Measurements from ENCODE around the gene SCUBE1.

Gene SCUBE1

GRCh38 chr22:43147821-43148220 is 195.4 kb downstream of the SCUBE1 start:
- no peak for DNase-seq (ENCODE audit: low read depth)

More at GRCh38 chr22:43147821-43148220, 195.4 kb downstream of the SCUBE1 start:
- H3K4me3 ChIP-seq (ENCODE audit: low read depth, low read length): no peak overlapping the region
- TF ChIP-seq, protein P1, sequence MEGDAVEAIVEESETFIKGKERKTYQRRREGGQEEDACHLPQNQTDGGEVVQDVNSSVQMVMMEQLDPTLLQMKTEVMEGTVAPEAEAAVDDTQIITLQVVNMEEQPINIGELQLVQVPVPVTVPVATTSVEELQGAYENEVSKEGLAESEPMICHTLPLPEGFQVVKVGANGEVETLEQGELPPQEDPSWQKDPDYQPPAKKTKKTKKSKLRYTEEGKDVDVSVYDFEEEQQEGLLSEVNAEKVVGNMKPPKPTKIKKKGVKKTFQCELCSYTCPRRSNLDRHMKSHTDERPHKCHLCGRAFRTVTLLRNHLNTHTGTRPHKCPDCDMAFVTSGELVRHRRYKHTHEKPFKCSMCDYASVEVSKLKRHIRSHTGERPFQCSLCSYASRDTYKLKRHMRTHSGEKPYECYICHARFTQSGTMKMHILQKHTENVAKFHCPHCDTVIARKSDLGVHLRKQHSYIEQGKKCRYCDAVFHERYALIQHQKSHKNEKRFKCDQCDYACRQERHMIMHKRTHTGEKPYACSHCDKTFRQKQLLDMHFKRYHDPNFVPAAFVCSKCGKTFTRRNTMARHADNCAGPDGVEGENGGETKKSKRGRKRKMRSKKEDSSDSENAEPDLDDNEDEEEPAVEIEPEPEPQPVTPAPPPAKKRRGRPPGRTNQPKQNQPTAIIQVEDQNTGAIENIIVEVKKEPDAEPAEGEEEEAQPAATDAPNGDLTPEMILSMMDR (IDR thresholded peaks at IDR 0.05; ENCODE audit: control insufficient read depth, extremely low read depth, insufficient read depth): no peak

Measured in LNCaP clone FGC (cell line).